GM21360 (cell line): Measurements from ENCODE around the gene HIGD2A.
A peak's percentile ranks its signal among the peaks of the same experiment; 100 is the strongest.

Experiments
- ATAC-seq: cut with Tn5 transposase; IDR thresholded peaks from one replicate; pipeline ENCODE4 v1.9.1; 2021; ENCODE audit warnings: mild to moderate bottlenecking, moderate library complexity; ENCODE audit not compliant: unreplicated experiment

HIGD2A gene

GRCh38 chr5:176415240-176415951 lies 26.8 kb downstream of the HIGD2A start:
- no peak for ATAC-seq

GRCh38 chr5:176415952-176416924 lies 27.7 kb downstream of the HIGD2A start, which contains the start of gene CLTB:
TSS of gene CLTB (minus strand) at chr5:176416539. CDS start at chr5:176416363, 176 bp downstream.
- peak; percentile 86 for ATAC-seq

- no peak for ATAC-seq
These were observed 28.4 kb downstream of the HIGD2A start for GRCh38 chr5:176416965-176417364.

DNA sequence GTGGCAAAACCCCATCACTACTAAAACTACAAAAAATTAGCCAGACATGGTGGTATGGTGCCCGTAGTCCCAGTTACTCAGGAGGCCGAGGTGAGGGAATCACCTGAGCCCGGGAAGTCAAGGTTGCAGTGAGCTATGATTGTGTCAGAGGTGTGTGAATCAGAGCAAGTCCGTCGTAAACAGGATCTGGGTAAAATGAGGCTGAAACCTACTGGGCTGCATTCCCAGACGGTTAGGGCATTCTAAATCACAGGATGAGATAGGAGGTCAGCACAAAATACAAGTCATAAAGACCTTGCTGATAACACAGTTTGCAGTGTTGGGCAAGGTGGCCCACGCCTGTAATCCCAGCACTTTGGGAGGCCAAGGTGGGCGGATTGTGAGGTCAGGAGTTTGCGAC lies 29.7 kb downstream of the HIGD2A start:
- ATAC-seq = no peak

- ATAC-seq = no peak
These were observed 31.5 kb downstream of the HIGD2A start for GRCh38 chr5:176420086-176420485.

- ATAC-seq = no peak
These were observed 32.5 kb downstream of the HIGD2A start for GRCh38 chr5:176420972-176421544.

DNA sequence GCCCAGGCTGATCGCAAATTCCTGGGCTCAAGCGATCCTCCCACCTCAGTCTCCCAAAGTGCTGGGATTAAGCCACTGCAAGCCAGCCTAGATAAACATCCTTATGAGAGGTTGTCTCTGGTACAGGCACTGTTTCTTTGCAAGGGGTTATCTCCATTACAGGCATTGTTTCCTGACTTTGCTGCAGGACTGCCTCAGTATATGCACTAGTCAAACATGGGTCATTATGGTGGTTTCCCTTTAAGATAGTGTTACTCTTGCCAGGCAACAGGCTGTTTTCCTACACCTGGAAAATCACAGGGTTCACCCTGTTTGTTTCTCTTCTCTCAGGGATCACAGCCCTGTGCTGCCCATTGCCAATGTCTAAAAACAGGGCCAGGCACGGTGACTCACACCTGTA lies 35.6 kb downstream of the HIGD2A start:
- ATAC-seq = no peak

- ATAC-seq = no peak
These were observed 36.6 kb downstream of the HIGD2A start for GRCh38 chr5:176425138-176425537.

GRCh38 chr5:176425791-176426190 lies 37.2 kb downstream of the HIGD2A start:
- ATAC-seq = no peak

DNA sequence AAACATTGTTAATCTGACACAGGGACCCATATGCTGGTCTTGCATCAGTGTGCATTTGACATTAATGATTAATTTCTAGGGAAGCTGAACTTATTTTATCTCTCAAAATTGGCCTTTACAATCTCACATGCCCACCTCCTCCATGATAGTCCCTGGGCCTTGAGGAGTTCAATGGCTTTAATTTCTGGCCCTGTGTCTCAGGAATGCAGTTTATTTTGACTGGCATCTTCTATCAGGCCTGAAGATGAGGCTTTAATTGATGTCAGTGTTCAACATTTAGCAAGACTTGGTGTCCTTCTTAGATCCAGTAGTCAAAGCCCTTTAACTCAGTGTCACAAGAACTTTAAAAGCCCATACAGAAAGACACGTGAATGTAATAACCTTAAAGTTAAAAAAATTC lies 38.3 kb downstream of the HIGD2A start:
- ATAC-seq = no peak

- ATAC-seq = no peak
These were observed 39.4 kb downstream of the HIGD2A start for GRCh38 chr5:176427971-176428370.

- ATAC-seq = no peak
These were observed 41.4 kb downstream of the HIGD2A start for GRCh38 chr5:176429972-176430371.

- no peak for ATAC-seq
These were observed 44.2 kb downstream of the HIGD2A start for GRCh38 chr5:176432707-176433106.

GRCh38 chr5:176436656-176437055 lies 48.1 kb downstream of the HIGD2A start:
- ATAC-seq = no peak

GRCh38 chr5:176438959-176439757 lies 50.6 kb downstream of the HIGD2A start:
- ATAC-seq = no peak
